COR-L47 (cell line): ENCODE results near the gene SP5.
"Not testable (repeated sequence)": the region's sequence is repeated elsewhere in the genome, so short reads cannot be mapped to it uniquely, and the experiment has no call there.

ENCODE experiments used
- DNase-seq: peaks from one replicate; lab custom pipeline; 2025; lab: John Stamatoyannopoulos, UW

The SP5 gene

DNA sequence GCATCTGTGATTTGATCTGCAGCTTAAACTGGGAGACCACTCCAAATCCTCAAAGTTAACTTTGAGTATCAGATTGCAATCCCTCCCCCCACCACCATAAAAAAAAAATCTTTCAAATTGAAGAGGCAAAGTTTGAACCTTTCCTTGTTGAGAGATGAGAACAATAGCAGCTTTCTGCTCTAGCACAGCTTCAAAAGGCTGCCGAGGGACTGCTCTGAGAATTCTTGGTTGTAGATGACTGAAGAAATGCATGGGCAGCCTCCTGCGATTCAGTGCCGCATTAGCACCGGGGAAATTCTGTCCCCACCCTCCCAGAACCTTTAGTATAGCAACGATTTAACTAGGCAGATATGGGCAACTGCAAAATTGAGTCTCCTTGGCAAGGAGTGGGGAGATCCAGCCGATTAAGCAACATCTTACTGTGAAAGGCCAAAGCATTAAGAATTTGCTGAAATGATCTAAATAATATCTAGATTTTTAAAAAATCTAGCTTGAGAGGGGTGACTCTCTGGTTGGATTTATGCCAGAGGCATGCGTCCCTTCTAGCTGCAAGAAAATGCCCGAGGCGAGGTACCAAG lies 3.9 kb upstream of the SP5 start:
- DNase-seq = no peak

GRCh38 chr2:170711774-170712652 lies 3.1 kb upstream of the SP5 start:
- peak; percentile 33 for DNase-seq

GRCh38 chr2:170712653-170713542 lies 2.2 kb upstream of the SP5 start:
- no peak for DNase-seq

GRCh38 chr2:170713543-170714380 lies 1.4 kb upstream of the SP5 start:
- DNase-seq = no peak

DNA sequence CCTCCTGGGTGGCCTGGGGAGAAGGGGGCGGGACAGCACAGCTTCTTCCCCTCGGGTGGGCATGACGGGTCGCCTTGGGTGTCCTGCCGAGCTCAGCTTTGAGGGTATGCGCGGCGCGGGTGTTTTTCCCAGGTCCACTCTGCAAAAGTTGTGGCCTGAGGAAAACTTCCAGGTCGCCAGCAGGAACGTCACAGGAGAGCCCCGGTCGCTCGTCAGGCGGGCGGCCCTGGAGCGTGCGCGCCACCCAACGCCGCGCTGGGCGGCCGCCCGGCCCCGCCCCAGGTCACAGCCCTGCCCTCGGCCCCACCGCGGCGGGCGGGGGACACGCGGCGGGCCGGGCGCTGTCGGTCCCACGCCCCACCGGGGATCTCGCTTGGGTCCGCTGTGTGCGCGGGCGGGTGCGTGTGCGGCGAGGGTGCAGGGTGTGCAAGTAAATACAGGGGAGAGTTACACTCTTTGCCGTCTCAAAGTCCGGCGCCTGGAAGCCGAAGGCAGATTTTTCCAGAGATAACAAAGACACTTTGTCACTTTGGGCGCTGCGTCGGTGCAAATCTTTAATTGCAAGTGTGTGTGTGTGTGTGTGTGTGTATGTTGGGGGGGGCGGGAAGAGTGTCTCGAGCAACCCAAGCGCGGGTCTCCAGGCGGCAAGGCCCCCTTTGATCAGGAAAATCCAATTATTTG lies 616 bp upstream of the SP5 start:
- DNase-seq = no peak

DNA sequence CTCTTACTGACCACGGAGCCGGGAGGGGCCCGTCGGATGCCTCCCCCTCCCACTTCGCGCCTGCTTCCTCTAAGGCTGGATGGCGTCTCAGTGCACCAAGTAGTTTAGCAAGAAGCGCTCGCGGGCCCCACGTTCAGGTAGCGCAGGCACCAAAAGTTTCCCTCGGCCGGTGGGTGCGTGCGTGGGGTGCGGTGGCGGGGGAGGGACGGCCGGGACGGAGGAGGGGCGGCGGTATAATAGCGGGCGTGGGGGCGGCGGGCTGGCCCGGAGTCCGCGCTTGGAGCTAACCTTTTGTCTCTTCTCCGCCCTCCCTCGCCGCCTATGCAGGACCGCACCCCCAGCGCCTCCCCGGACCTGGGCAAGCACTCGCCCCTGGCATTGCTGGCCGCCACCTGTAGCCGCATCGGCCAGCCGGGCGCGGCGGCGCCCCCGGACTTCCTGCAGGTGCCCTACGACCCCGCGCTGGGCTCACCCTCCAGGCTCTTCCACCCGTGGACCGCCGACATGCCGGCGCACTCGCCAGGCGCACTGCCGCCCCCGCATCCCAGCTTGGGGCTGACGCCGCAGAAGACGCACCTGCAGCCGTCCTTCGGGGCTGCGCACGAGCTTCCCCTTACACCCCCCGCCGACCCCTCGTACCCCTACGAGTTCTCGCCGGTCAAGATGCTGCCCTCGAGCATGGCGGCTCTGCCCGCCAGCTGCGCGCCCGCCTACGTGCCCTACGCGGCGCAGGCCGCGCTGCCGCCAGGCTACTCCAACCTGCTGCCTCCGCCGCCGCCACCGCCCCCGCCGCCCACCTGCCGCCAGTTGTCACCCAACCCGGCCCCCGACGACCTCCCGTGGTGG lies 1.0 kb downstream of the SP5 start:
- DNase-seq = no peak

DNA sequence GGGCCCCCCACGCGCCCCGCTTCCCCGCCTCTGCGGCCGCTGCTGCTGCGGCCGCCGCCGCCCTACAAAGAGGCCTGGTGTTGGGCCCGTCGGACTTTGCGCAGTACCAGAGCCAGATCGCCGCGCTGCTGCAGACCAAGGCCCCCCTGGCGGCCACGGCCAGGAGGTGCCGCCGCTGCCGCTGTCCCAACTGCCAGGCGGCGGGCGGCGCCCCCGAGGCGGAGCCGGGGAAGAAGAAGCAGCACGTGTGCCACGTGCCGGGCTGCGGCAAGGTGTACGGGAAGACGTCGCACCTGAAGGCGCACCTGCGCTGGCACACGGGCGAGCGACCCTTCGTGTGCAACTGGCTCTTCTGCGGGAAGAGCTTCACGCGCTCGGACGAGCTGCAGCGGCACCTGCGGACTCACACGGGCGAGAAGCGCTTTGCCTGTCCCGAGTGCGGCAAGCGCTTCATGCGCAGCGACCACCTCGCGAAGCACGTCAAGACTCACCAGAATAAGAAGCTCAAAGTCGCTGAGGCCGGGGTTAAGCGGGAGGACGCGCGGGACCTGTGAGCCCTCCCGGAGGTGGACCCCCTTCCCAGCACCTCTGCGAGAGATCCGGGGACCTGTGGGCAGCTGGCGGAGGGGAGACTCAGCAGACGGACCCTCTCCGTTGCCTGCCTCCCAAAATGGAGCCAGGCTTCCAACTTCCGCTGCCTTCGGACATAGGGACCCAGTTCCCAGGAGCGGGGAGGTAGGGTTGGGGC lies 1.9 kb downstream of the SP5 start:
- no peak for DNase-seq

DNA sequence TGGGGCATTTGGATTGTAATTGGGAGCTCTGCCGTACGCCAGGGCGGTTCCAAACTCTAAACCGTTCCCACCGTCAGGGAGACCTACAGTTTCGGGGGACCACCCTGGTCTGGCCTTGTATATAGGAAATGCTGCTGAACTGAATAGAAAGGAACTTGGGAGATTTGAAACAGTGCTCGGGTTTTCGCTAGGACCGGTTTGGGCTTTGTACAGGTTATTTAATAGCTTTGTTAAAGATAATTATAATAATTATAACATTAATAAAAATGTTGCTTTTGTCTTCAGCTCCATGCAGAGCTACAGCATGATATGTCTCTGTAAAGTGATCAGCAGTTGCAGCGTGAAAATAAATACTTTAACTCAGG lies 2.4 kb downstream of the SP5 start:
- DNase-seq = no peak

GRCh38 chr2:170717991-170718589 lies 3.0 kb downstream of the SP5 start:
- no peak for DNase-seq

GRCh38 chr2:170719810-170720209 lies 4.7 kb downstream of the SP5 start:
- no peak for DNase-seq

DNA sequence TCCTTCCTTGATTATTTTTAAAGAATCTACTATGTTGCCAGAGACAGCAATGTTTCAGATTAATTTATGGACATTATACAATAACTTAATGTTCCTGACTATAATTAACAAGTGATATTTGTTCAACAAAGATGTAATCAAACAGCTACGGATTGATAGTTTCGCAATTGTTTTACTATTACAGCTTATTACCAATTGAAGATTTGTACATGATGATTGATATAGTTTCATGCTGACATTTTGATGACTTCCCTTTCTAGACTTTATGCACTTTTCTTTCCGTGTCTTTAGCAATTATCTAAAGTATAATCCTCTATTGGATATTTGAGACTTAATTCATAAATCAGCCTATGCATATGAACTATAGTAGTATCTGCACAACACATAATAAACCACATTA lies 6.5 kb downstream of the SP5 start:
- no peak for DNase-seq

DNA sequence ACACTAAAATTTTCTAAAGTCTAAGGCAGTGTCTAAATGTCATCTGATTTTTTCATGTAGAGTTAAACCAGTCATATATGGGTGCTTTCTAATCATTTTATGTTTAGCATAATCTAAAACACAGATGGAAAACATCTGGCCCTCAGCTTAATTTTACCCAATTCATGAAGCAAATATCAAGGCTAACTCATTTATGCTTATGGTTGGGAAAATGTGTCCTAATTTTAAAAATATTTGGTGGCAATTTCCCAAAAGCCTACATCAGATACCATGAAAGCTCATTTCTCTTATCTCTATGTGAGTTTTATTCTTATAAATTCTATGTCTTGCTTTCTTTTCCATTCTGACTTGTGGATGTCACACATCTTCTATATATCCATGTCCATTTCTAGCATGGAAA lies 7.2 kb downstream of the SP5 start:
- no peak for DNase-seq

GRCh38 chr2:170723446-170723958 lies 8.4 kb downstream of the SP5 start:
- DNase-seq = no peak

DNA sequence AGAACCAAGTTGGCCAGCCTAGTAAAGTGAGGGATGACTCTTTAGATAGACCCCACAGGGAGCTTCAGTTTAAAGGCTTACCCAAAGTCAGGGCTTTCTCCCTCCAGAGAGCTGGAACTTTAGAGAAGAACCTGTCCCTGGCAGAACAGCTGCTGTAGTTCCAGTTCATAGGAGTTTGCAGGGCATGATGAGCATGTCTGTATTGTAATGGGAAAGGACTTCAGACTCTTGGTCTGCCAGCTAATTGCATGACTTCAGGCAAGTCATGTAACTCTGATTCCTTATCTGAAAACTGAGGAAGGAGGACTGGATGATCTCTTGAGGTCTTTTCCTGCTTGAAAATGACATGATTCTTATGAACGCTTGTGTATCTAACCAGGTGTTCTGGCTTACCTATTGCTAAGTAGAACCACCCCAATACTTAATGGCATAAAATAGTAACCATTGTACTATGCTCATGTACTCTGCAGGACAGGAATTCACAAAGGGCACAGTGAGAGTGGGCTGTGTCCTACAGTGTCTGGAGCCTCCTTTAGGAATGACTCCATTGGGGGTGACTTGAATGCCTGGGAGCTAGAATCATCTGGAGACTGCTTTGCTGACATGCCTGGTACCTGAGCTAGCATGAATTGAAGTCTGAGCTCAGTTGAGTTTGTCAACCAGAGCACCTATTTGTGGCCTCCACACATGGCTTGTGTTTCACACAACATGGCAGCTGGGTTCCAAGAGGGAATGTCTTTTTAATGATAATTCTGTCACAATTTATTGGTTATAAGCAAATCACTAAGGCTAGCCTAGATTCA lies 18.9 kb downstream of the SP5 start:
- DNase-seq = no peak

- not testable (repeated sequence) for DNase-seq
Measured at GRCh38 chr2:170734601-170735000, 19.5 kb downstream of the SP5 start.

DNA sequence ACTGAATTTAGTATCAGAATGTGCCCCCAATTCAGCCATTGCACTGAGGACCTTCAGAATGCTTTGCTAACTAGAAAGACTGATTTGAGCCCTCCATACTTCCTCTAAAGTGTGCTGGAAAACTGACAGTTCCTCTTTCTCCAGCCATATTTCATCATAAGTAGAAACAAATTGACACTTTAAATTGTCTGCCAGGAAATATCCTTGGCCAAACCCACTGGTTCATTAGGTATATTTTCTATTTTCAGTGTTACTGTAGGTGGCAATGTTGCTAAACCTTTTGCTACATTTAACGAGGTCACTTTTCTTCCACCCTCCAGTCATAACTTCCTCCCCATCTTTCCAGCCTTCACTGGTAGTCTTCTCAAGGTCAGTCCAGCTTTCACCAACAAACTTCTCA lies 21.5 kb downstream of the SP5 start:
- no peak for DNase-seq

DNA sequence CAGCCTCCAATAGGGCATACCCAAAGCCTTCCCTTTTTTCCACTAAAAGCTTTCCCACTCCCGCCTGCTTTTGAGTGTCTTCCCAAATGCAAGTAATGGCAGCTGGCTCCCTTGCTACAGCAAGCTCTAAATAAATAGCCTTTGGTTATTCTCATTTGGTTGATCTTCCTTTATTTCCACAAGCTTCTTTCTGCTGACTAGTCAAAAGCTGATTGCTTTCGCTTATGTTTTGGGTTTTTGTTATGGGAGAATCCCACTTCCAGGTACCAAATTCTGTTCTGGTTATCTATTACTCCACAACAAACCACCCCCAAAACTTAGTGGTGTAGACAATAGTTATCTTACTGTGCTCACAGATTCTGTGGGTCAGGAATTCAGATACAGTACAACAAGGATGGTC lies 22.3 kb downstream of the SP5 start:
- DNase-seq = no peak

GRCh38 chr2:170737821-170738220 lies 22.7 kb downstream of the SP5 start:
- DNase-seq = no peak
